8988T (cell line): ENCODE measurements around the gene PPCDC.
"Not testable (repeated sequence)": the region's sequence is repeated elsewhere in the genome, so short reads cannot be mapped to it uniquely, and the experiment has no call there.

Source experiments
- DNase-seq: peaks from one replicate; pipeline ENCODE4 v3.0.0; 2011

Gene PPCDC

DNA sequence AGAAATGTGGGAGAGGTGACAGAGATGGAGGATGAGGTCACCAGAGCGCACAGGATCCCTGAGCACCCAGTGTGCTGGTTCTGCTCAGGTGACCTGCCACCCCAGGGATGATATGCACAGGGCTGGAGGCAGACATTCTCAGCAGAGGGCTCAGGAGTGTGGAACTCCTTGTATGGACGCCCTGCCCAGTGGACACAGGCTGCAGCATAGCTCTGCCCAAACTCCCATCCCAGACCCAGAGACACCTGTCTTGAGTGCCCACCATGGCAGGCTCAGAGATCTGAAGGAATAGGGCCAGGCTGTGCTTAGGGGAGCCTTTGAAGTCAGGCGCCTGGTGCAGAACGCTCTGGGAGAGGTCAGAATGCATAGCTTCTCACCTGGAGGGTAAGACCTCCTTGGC lies 47.3 kb downstream of the PPCDC start:
- DNase-seq = no peak

DNA sequence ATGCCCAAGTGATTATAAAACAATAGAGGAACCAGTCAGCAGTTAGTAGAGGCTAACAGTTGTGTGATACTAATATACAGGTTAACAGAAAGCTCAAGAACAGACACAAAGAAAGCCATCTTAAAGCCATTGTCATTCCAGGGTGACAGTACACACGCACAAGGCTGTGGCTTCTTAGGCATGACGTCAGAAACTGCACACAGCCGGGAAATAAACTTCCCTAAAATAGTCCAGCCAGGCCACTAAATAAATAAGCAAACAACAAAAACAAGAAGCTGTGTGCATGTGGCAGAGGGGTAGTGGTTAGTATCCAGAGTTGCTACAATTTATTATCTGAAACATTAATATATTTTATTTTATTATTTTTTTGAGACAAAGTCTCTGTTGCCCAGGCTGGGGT lies 49.8 kb downstream of the PPCDC start:
- DNase-seq = no peak

- DNase-seq = no peak
Measured at GRCh38 chr15:75076277-75076676, 52.9 kb downstream of the PPCDC start.

DNA sequence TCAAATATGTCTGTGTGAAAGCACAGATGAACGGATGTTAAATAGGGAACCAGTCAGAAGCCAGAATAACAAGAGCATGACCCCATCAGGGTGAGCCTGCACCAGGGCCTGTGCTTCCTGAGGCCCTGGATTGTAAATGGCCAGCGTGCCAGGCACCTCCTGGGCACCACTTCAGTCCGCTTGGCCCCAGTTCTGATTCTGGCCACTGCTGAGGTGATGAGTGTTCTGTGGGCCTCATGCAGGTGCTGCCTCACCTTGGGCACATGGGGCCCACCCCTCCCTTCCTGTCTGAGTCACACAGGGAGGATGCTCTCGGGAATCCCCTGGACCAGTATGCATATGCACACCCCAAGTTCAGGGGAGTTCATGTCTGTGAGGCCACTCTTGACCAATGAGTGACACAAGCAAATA lies 54.2 kb downstream of the PPCDC start:
- DNase-seq = not testable (repeated sequence)

DNA sequence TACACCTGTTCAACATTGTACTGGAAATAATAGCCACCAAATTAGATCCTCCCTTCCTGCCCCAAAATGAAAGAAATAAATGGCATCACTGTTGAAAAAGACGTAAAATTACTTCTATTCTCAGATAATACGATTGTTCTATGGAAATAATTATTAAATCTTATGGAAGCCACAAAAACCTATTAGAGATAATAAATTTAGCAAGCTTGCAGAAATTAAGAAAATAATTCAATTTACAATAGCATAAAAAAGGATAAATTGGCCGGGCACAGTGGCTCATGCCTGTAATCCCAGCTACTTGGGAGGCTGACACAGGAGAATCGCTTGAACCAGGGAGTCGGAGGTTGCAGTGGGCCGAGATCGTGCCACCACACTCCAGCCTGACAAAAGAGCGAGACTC lies 57.8 kb downstream of the PPCDC start:
- DNase-seq = no peak

GRCh38 chr15:75082689-75083088 lies 59.3 kb downstream of the PPCDC start:
- no peak for DNase-seq

DNA sequence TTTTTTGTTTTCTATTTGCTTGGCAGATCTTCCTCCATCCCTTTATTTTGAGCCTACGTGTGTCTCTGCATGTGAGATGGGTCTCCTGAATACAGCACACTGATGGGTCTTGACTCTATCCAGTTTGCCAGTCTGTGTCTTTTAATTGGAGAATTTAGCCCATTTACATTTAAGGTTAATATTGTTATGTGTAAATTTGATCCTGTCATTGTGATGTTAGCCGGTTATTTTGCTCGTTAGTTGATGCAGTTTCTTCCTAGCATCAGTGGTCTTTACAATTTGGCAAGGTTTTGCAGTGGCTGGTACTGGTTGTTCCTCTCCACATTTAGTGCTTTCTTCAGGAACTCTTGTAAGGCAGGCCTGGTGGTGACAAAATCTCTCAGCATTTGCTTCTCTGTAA lies 62.3 kb downstream of the PPCDC start:
- not testable (repeated sequence) for DNase-seq

DNA sequence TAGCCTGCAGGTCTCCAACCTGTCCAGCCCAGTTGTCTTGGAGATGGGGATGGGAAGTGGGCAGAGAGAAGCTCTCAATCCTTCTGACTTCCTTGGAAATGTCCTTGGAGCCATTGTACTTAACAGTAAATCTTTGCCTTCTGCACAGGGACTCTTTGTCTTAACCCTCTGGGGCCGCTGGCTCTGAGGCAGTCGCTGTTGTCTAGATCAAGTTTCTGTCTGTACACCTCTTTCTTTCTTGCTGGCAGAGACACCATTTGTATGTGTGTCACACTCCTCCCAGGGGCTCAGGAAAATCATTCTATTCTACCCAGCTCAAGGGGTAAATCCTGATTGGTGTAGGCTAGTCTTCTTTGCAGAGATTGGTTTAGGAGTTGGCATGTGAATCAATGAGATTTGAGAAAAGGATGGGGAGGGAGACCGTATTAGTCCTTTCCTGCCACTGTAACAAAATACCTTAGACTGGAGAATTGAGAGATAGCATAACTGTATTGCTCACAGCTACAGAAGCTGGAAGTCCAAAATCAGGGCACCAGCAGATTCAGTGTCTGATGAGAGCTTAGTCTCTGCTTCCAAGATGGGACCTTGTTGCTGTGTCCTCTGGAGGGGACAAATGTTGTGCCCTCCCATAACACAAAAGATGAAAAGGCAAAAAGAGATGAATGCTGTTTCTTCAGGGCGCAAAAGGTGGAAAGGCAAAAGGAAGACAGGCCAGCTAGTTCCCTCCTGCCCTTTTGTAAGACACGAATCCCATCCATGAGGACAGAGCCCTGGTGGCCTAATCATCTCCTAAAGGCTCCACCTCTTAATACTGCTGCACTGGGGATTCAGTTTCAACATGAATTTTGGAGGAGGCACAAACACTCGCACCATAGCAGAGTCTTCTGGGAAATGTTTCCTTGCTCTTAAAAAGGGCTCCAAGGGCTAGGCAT lies 66.3 kb downstream of the PPCDC start:
- no peak for DNase-seq

DNA sequence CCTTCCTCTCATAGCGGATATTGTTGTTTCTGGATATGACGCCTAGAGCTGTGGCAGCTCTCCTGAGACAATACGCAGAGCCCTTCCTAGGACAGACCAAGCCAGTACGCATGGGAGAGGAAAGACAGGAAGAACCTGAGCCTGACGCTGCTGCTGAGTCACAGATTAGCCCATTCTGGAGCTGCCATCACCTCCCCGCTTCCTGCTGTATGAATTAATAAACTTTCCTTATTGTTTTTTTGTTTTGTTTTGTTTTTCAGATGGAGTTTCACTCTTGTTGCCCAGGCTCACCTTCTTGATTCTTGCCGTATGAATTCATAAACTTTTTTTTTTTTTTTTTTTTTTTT lies 67.0 kb downstream of the PPCDC start:
- no peak for DNase-seq

DNA sequence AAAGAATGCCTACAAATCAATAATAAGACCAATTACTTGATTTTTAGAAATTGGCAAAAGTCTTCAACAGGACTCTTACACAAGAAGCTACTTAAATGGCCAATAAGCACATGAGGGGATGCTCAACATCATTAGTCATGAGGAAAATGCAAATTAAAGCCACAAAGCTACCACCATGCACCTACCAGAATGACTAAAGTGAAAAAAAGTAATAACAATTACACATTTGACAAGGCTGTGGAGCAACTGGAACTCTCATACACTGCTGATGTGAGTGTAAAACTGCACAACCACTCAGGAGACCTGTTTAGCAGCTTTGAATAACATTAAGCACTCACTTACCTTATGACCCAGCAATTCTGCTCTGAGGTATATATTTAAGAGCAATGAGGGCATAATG lies 68.4 kb downstream of the PPCDC start:
- DNase-seq = no peak

- not testable (repeated sequence) for DNase-seq
Measured at GRCh38 chr15:75094961-75095478, 71.6 kb downstream of the PPCDC start.

- DNase-seq = no peak
Measured at GRCh38 chr15:75095594-75095993, 72.2 kb downstream of the PPCDC start.

DNA sequence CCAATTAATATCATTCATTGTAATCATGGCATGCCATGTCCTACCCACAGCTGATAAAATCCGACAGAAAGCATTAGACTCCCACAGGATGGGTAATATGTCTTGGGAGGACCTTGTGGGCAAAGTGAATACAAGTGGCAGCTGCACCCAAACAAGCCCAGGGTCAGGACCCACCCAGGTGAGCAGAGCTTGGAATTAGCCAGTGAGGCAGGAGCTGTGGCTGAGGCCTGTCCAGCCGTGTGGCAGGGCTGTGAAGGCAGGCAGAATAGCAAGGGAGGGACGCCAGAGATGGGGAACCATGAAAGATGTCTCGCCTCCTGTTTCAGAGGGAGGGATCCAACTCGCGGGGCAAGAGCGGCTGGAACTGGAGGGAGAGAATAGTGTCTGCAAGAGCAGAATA lies 74.5 kb downstream of the PPCDC start:
- DNase-seq = no peak

DNA sequence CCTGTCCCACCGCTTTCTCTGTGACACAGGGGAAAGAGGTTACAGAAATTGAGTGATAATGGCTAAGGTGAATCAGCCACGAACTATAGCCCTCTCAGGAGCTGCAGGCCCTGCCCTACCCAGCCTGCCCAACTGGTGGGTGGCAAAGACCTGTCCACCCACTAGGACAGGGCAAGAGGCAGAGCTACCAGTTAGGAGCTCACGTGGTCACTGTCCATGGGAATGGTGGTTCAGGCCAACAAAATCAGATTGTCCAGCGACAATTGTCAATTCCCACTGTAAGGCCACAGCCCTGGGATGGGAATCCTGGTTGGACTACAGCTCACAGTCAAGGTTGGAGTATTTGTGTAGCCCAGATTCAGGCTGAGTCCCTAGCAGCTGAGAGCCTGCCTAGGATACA lies 75.0 kb downstream of the PPCDC start:
- DNase-seq = no peak
